DND-41 (cell line): ENCODE results near the gene PALMD.

Experiments
- ATAC-seq: fragments of 200-7000 bp; cut with Tn5 transposase; 3 replicates; pipeline ENCODE4 v1.9.1; 2021; ENCODE audit warnings: low read depth; ENCODE audit not compliant: insufficient read depth
- DNase-seq: peaks from one replicate; pipeline ENCODE4 v3.0.0-alpha.2; 2020
- H2AFZ ChIP-seq: 2 replicates; pipeline ENCODE4 v1.6.0; 2012; ENCODE audit warnings: low read depth, low read length
- H3K27ac ChIP-seq: 2 replicates; pipeline ENCODE4 v1.5.1; 2012; ENCODE audit warnings: low read length, inconsistent platforms
- H3K27me3 ChIP-seq: fragments of 200-600 bp; sonication (generic); 2 replicates; pipeline ENCODE4 v1.6.0; 2012; ENCODE audit warnings: low read length, mild to moderate bottlenecking, inconsistent platforms; ENCODE audit not compliant: insufficient read depth, poor library complexity
- H3K36me3 ChIP-seq: 2 replicates; pipeline ENCODE4 v1.5.1; 2012; ENCODE audit warnings: low read length, inconsistent platforms; ENCODE audit not compliant: insufficient read depth
- H3K4me1 ChIP-seq: 2 replicates; pipeline ENCODE4 v1.5.1; 2012; ENCODE audit warnings: mild to moderate bottlenecking, low read length; ENCODE audit not compliant: insufficient read depth
- H3K4me2 ChIP-seq: 2 replicates; pipeline ENCODE4 v1.6.0; 2012; ENCODE audit warnings: mild to moderate bottlenecking, moderate library complexity, low read length, inconsistent platforms; ENCODE audit not compliant: insufficient read depth
- H3K4me3 ChIP-seq, 2 experiments: fragments of 200-600 bp in 1 of 2; shearing (Covaris generic) in 1 of 2; 2 replicates each; pipeline ENCODE4 v1.5.1; 2012 to 2016; ENCODE audit warnings: inconsistent platforms in 2 of 2, low read length in 2 of 2, mild to moderate bottlenecking in 2 of 2, low read depth in 1 of 2, moderate library complexity in 1 of 2
- H3K79me2 ChIP-seq: 2 replicates; pipeline ENCODE4 v1.6.0; 2012; ENCODE audit warnings: low read length, inconsistent platforms; ENCODE audit not compliant: insufficient read depth
- H3K9ac ChIP-seq: 2 replicates; pipeline ENCODE4 v1.6.0; 2012; ENCODE audit warnings: low read depth, mild to moderate bottlenecking, inconsistent platforms, low read length, moderate library complexity
- H3K9me3 ChIP-seq: 2 replicates; pipeline ENCODE4 v1.5.1; 2012; ENCODE audit warnings: low read length, moderate library complexity, mild to moderate bottlenecking, inconsistent platforms; ENCODE audit not compliant: insufficient read depth, severe bottlenecking
- H4K20me1 ChIP-seq: 2 replicates; pipeline ENCODE4 v1.6.0; 2012; ENCODE audit warnings: low read length; ENCODE audit not compliant: insufficient read depth
- EZH2 ChIP-seq: IDR thresholded peaks from 3 replicates; pipeline ENCODE4 v1.6.1; 2012; ENCODE audit warnings: borderline replicate concordance, low read depth, mild to moderate bottlenecking, moderate library complexity, low read length, inconsistent platforms; ENCODE audit not compliant: severe bottlenecking
- TF ChIP-seq, protein P1 (sequence below): IDR thresholded peaks from 2 replicates; pipeline ENCODE4 v1.5.1; 2012; ENCODE audit warnings: borderline replicate concordance, low read length, moderate library complexity, mild to moderate bottlenecking; ENCODE audit not compliant: poor library complexity, severe bottlenecking; ENCODE audit errors: extremely low read depth

The PALMD gene

DNA sequence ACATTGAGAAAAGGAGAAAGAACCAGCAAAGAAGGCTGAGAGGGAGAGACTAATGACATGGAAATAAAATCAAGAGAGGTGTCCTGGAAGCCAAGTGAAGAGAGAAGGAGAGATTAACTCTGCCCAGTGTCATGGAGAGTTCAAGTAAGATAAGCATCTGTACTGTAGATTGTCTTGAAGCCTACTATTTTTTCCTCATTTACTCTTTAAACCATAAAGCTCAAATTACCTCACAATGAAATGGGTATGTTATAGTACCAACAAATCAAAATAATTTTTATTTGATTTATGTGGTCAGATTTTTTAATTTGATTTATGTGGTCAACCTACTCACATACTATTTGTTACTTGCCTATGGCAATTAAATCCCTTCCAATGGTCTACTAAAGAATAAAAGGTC, 5.2 kb upstream of the PALMD start:
- Histone ChIP-seq H3K27ac (no peak overlapping the region), H3K27me3 (no peaks in the 10 kb centered on the region), H3K79me2 (no peaks in the 10 kb centered on the region), H3K4me2 (no peak overlapping the region), H3K9ac (no peak overlapping the region), H3K4me1 (no peaks in the 10 kb centered on the region), H3K36me3 (no peaks in the 10 kb centered on the region), H2AFZ (no peak overlapping the region), H3K9me3 (no peaks in the 10 kb centered on the region), H3K4me3 (no peak overlapping the region), H4K20me1 (no peaks in the 10 kb centered on the region)
- ATAC-seq, result no peak
- TF ChIP-seq, protein P1, sequence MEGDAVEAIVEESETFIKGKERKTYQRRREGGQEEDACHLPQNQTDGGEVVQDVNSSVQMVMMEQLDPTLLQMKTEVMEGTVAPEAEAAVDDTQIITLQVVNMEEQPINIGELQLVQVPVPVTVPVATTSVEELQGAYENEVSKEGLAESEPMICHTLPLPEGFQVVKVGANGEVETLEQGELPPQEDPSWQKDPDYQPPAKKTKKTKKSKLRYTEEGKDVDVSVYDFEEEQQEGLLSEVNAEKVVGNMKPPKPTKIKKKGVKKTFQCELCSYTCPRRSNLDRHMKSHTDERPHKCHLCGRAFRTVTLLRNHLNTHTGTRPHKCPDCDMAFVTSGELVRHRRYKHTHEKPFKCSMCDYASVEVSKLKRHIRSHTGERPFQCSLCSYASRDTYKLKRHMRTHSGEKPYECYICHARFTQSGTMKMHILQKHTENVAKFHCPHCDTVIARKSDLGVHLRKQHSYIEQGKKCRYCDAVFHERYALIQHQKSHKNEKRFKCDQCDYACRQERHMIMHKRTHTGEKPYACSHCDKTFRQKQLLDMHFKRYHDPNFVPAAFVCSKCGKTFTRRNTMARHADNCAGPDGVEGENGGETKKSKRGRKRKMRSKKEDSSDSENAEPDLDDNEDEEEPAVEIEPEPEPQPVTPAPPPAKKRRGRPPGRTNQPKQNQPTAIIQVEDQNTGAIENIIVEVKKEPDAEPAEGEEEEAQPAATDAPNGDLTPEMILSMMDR, result no peak
- TF ChIP-seq EZH2, result no peak
- no peak for DNase-seq

- ATAC-seq (no peak), DNase-seq (no peak)
- Histone ChIP-seq H3K4me1 (no peaks in the 10 kb centered on the region), H2AFZ (no peak overlapping the region), H3K4me2 (no peak overlapping the region), H3K27me3 (no peaks in the 10 kb centered on the region), H3K4me3 (no peak overlapping the region), H3K79me2 (no peaks in the 10 kb centered on the region), H4K20me1 (no peaks in the 10 kb centered on the region), H3K9ac (no peak overlapping the region), H3K27ac (no peak overlapping the region), H3K36me3 (no peaks in the 10 kb centered on the region), H3K9me3 (no peaks in the 10 kb centered on the region)
- TF ChIP-seq EZH2, result no peak
- TF ChIP-seq, protein P1, result no peak
These were observed 4.4 kb upstream of the PALMD start for GRCh38 chr1:99641558-99641957.

- H3K27me3 ChIP-seq, result no peaks in the 10 kb centered on the region
- no peak overlapping the region for H3K9ac ChIP-seq
- H3K4me2 ChIP-seq, result no peak overlapping the region
- no peak for TF ChIP-seq EZH2
- TF ChIP-seq, protein P1, result no peak
- H4K20me1 ChIP-seq, result no peaks in the 10 kb centered on the region
- H3K4me3 ChIP-seq, result no peak overlapping the region
- H3K27ac ChIP-seq, result no peak overlapping the region
- H2AFZ ChIP-seq, result no peak overlapping the region
- ATAC-seq (no peak), DNase-seq (no peak)
- no peaks in the 10 kb centered on the region for H3K36me3 ChIP-seq
- H3K79me2 ChIP-seq, result no peaks in the 10 kb centered on the region
- H3K9me3 ChIP-seq, result no peaks in the 10 kb centered on the region
- H3K4me1 ChIP-seq, result no peaks in the 10 kb centered on the region
These were observed 3.9 kb upstream of the PALMD start for GRCh38 chr1:99642053-99642452.

GRCh38 chr1:99643021-99643779, 2.7 kb upstream of the PALMD start:
- Histone ChIP-seq H3K9ac (no peak overlapping the region), H3K4me1 (no peaks in the 10 kb centered on the region), H3K4me3 (no peak overlapping the region), H3K9me3 (no peaks in the 10 kb centered on the region), H3K4me2 (no peak overlapping the region), H3K27me3 (no peaks in the 10 kb centered on the region), H4K20me1 (no peaks in the 10 kb centered on the region), H2AFZ (no peak overlapping the region), H3K79me2 (no peaks in the 10 kb centered on the region), H3K27ac (no peak overlapping the region), H3K36me3 (no peaks in the 10 kb centered on the region)
- TF ChIP-seq, protein P1, result no peak
- TF ChIP-seq EZH2, result no peak
- ATAC-seq (no peak), DNase-seq (no peak)
